Lower leg skin (tissue), 4 donors: Measurements from ENCODE around the gene LAMP5. TPM values are rescaled to one million over a fixed set of nuclear protein-coding genes. Genes with fewer than 3 reads are reported as not detected.

ENCODE experiments used
- DNase-seq, 2 donors: peaks; one replicate each; pipeline ENCODE4 v3.0.0-alpha.2; 2019; ENCODE audit warnings: low spot score in 2 of 2
- H3K4me3 ChIP-seq: fragments of 200-600 bp; sonication (generic); 2 replicates; pipeline ENCODE4 v1.5.1; 2017; ENCODE audit warnings: mild to moderate bottlenecking, low read depth; ENCODE audit not compliant: poor library complexity, severe bottlenecking
- POLR2A ChIP-seq, 2 donors: fragments of 450-650 bp; IDR thresholded peaks; one replicate each; pipeline ENCODE4 v1.6.1; 2016 to 2017; ENCODE audit warnings: antibody characterized with exemption in 2 of 2, mild to moderate bottlenecking in 1 of 2, moderate library complexity in 1 of 2
- WGBS, 2 donors: methylation state at CpG; one replicate each; pipeline ENCODE4 v1.1.5; 2018; 5-methylcytosine and 5-hydroxymethylcytosine counted together
- intact Hi-C: fragments of 100-400 bp; cut with DNase I; formaldehyde crosslinking; loops from one replicate; pipeline ENCODE4 v1.15.0; 2023; ENCODE audit warnings: low total_unique reads
- total RNA-seq, 4 donors: library from RNA; depleted of rRNA; stranded (reverse); fragments of >200 nt; gene quantifications; one replicate each; pipeline ENCODE4 v1.1.0, GENCODE V29; 2016
- TF ChIP-seq, protein P1 (sequence below), 3 donors: fragments of 450-650 bp; IDR thresholded peaks; one replicate each; pipeline ENCODE4 v1.5.1; 2016; ENCODE audit warnings: antibody characterized with exemption in 3 of 3, mild to moderate bottlenecking in 3 of 3, moderate library complexity in 2 of 3

Gene LAMP5
- total RNA-seq, 4 donors from 2014 or later, result 0.16 to 0.19 TPM; not detected in 2

- H3K4me3 ChIP-seq, result no peak overlapping the region
- TF ChIP-seq, protein P1, sequence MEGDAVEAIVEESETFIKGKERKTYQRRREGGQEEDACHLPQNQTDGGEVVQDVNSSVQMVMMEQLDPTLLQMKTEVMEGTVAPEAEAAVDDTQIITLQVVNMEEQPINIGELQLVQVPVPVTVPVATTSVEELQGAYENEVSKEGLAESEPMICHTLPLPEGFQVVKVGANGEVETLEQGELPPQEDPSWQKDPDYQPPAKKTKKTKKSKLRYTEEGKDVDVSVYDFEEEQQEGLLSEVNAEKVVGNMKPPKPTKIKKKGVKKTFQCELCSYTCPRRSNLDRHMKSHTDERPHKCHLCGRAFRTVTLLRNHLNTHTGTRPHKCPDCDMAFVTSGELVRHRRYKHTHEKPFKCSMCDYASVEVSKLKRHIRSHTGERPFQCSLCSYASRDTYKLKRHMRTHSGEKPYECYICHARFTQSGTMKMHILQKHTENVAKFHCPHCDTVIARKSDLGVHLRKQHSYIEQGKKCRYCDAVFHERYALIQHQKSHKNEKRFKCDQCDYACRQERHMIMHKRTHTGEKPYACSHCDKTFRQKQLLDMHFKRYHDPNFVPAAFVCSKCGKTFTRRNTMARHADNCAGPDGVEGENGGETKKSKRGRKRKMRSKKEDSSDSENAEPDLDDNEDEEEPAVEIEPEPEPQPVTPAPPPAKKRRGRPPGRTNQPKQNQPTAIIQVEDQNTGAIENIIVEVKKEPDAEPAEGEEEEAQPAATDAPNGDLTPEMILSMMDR (IDR thresholded peaks at IDR 0.05), result no peak
- TF ChIP-seq POLR2A (IDR thresholded peaks at IDR 0.05), result no peak
- intact Hi-C loops, result no loop called here
- DNase-seq, result no peak
- WGBS, 2 donors, result 57 to 65% methylated on average over 2 of the region's 2 CpGs
Measured at GRCh38 chr20:9493803-9494202, 20.6 kb upstream of the LAMP5 start.

GRCh38 chr20:9495701-9496100 is 18.7 kb upstream of the LAMP5 start:
- DNase-seq, result no peak
- intact Hi-C loops, result no loop called here
- no peak overlapping the region for H3K4me3 ChIP-seq
- TF ChIP-seq, protein P1 (IDR thresholded peaks at IDR 0.05), result no peak
- no peak for TF ChIP-seq POLR2A (IDR thresholded peaks at IDR 0.05)
- WGBS, 2 donors, result 65 to 67% methylated on average over 2 of the region's 2 CpGs

DNA sequence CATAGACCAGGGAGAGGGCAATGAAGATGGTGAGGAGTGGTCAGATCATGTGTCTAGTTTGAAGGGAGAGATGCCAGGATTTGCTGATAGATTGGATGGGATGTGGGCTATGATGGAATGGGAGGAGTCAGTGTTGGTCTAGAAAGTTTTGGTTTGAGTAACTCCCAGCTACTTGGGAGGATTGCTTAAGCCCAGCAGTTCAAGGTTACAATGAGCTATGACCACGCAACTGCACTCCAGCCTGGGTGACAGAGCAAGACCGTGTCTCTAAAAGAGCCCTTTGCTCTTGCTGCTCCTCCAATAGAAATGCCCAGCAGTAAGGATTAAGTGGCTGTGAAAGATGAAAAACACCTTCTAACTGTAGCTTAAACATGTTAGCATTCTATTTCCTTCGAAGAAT is 18.2 kb upstream of the LAMP5 start:
- no peak for DNase-seq
- intact Hi-C loops, result no loop called here
- TF ChIP-seq POLR2A (IDR thresholded peaks at IDR 0.05), result no peak
- TF ChIP-seq, protein P1 (IDR thresholded peaks at IDR 0.05), result no peak
- 95% methylated on average over 3 of the region's 3 CpGs for WGBS, 2 donors
- no peak overlapping the region for H3K4me3 ChIP-seq

- intact Hi-C loops, result no loop called here
- TF ChIP-seq, protein P1 (IDR thresholded peaks at IDR 0.05), result no peak
- DNase-seq, result no peak
- H3K4me3 ChIP-seq, result no peak overlapping the region
- WGBS, 2 donors, result 76 to 80% methylated on average over 4 of the region's 4 CpGs
Measured at GRCh38 chr20:9498322-9498721, 16.1 kb upstream of the LAMP5 start.

DNA sequence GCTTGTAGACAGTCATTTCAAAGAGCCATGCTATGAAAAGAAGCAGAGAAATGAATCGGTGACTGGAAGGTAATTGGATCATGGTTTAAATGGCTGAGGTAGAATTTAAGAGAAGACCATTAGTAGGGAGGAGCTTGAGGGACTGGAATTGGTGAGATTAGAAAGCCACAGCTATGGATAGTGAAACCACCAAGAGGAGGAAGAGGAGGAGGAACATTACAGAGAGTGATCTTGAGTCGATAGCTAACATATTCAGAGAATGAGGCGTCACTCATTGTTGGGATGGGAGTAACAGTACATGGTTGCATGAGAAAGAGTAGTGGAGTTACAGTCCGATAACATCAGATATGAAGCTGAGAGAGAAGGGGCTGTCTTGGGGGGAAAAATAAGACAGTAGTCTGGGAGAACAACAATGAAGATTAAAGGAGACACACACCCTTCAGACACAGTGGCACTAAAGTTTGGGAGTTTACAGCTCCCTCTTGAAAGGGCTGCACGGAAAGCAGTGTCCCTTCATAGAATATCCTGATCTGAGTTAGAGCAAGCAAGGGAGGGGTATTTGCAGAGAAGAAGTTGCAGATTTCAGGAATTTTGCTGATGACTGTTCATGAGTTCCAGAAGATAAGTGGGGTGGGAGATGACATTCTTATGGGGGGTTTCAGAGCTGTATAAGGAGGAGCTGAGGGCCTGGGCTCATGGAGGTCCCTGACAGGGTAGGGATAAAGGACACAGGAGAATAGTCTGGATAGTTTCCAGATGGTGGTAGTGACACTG is 15.1 kb upstream of the LAMP5 start:
- 88 to 89% methylated on average over 5 of the region's 5 CpGs for WGBS, 2 donors
- intact Hi-C loops, result no loop called here
- TF ChIP-seq, protein P1 (IDR thresholded peaks at IDR 0.05), result no peak
- no peak for TF ChIP-seq POLR2A (IDR thresholded peaks at IDR 0.05)
- no peak overlapping the region for H3K4me3 ChIP-seq
- DNase-seq, result no peak

- H3K4me3 ChIP-seq, result no peak overlapping the region
- TF ChIP-seq POLR2A (IDR thresholded peaks at IDR 0.05), result no peak
- TF ChIP-seq, protein P1 (IDR thresholded peaks at IDR 0.05), result no peak
- no peak for DNase-seq
- WGBS, 2 donors, result 13 to 36% methylated on average over 2 of the region's 2 CpGs
- intact Hi-C loops, result no loop called here
Measured at GRCh38 chr20:9500121-9500520, 14.3 kb upstream of the LAMP5 start.
